ENCODE results near the gene SLC27A6.

Gene SLC27A6

DNA sequence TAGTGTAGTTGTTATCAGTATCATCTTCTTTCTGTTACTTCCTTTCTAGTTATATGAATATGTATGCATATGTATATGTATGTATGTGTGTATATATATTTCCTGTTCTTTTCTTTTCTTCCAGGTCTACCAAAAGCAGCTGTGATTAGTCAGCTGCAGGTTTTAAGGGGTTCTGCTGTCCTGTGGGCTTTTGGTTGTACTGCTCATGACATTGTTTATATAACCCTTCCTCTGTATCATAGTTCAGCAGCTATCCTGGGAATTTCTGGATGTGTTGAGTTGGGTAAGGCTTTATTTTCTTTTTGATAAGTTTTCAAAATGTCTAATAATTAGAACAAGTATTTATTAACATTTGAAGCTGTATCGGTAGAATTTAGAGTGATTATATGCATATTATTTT, 23.2 kb downstream of the SLC27A6 start (continued):
- TF ChIP-seq, protein P1, sequence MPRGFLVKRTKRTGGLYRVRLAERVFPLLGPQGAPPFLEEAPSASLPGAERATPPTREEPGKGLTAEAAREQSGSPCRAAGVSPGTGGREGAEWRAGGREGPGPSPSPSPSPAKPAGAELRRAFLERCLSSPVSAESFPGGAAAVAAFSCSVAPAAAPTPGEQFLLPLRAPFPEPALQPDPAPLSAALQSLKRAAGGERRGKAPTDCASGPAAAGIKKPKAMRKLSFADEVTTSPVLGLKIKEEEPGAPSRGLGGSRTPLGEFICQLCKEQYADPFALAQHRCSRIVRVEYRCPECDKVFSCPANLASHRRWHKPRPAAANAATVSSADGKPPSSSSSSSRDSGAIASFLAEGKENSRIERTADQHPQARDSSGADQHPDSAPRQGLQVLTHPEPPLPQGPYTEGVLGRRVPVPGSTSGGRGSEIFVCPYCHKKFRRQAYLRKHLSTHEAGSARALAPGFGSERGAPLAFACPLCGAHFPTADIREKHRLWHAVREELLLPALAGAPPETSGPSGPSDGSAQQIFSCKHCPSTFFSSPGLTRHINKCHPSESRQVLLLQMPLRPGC (tag by site-specific recombination; IDR thresholded peaks at IDR 0.05) = no peak
- TF ChIP-seq, protein P2, sequence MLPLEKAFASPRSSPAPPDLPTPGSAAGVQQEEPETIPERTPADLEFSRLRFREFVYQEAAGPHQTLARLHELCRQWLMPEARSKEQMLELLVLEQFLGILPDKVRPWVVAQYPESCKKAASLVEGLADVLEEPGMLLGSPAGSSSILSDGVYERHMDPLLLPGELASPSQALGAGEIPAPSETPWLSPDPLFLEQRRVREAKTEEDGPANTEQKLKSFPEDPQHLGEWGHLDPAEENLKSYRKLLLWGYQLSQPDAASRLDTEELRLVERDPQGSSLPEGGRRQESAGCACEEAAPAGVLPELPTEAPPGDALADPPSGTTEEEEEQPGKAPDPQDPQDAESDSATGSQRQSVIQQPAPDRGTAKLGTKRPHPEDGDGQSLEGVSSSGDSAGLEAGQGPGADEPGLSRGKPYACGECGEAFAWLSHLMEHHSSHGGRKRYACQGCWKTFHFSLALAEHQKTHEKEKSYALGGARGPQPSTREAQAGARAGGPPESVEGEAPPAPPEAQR (tag by site-specific recombination; IDR thresholded peaks at IDR 0.05) = no peak
- no peak for TF ChIP-seq ZNF366 (tag by site-specific recombination; conservative IDR thresholded peaks at IDR 0.05)
- no peak for TF ChIP-seq ZNF121 (tag by site-specific recombination; IDR thresholded peaks at IDR 0.05)
- TF ChIP-seq, protein P3, sequence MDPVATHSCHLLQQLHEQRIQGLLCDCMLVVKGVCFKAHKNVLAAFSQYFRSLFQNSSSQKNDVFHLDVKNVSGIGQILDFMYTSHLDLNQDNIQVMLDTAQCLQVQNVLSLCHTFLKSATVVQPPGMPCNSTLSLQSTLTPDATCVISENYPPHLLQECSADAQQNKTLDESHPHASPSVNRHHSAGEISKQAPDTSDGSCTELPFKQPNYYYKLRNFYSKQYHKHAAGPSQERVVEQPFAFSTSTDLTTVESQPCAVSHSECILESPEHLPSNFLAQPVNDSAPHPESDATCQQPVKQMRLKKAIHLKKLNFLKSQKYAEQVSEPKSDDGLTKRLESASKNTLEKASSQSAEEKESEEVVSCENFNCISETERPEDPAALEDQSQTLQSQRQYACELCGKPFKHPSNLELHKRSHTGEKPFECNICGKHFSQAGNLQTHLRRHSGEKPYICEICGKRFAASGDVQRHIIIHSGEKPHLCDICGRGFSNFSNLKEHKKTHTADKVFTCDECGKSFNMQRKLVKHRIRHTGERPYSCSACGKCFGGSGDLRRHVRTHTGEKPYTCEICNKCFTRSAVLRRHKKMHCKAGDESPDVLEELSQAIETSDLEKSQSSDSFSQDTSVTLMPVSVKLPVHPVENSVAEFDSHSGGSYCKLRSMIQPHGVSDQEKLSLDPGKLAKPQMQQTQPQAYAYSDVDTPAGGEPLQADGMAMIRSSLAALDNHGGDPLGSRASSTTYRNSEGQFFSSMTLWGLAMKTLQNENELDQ (tag by site-specific recombination; IDR thresholded peaks at IDR 0.05; ENCODE audit: low read depth) = no peak
- TF ChIP-seq ZNF133 (tag by site-specific recombination; IDR thresholded peaks at IDR 0.05) = no peak

DNA sequence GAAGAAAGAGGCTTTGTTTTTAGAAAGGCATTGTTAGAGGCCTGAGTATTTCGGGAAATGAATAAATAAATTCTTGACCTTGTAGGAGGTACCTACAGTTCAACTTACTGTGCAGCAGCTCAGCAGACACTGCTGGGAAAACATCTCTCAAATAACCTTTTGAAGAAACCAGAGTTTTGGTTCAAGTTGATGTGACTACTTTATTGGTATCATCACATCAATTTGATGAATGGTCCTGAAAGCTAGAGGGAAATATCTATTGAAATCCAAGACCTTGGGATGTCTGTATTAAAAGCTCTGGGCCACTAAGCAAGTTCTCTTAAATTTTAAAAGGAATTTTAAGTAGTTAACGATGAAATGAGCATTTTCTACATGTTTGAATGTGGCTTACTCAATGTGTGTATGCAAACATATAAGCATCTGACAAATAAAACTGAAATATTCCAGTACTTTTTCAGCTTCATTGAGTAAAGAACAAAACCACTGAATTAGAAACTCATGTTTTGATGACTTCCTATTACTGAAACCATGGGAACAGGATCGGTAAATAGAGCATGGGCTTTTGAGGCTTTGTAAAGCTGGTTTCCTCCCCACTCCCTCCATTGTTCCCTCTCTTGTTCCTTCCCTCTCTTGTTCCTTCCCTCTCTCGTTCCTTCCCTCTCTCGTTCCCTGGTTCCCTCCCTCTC, 36.7 kb downstream of the SLC27A6 start:
- no peak for TF ChIP-seq ZNF530 (tag by site-specific recombination; IDR thresholded peaks at IDR 0.05; ENCODE audit: low read depth)
- TF ChIP-seq ZIC2 (tag by site-specific recombination; IDR thresholded peaks at IDR 0.05) = no peak
- TF ChIP-seq ZNF37A (tag by site-specific recombination; IDR thresholded peaks at IDR 0.05) = no peak
- no peak for TF ChIP-seq ZNF214 (tag by site-specific recombination; IDR thresholded peaks at IDR 0.05; ENCODE audit: borderline replicate concordance)
- no peak for TF ChIP-seq ZNF132 (tag by site-specific recombination; IDR thresholded peaks at IDR 0.05; ENCODE audit: borderline replicate concordance)
- TF ChIP-seq ZNF184 (tag by site-specific recombination; IDR thresholded peaks at IDR 0.05) = no peak
- TF ChIP-seq, protein P4, sequence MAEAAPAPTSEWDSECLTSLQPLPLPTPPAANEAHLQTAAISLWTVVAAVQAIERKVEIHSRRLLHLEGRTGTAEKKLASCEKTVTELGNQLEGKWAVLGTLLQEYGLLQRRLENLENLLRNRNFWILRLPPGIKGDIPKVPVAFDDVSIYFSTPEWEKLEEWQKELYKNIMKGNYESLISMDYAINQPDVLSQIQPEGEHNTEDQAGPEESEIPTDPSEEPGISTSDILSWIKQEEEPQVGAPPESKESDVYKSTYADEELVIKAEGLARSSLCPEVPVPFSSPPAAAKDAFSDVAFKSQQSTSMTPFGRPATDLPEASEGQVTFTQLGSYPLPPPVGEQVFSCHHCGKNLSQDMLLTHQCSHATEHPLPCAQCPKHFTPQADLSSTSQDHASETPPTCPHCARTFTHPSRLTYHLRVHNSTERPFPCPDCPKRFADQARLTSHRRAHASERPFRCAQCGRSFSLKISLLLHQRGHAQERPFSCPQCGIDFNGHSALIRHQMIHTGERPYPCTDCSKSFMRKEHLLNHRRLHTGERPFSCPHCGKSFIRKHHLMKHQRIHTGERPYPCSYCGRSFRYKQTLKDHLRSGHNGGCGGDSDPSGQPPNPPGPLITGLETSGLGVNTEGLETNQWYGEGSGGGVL (tag by site-specific recombination; IDR thresholded peaks at IDR 0.05) = no peak
- TF ChIP-seq KLF1 (tag by site-specific recombination; IDR thresholded peaks at IDR 0.05) = no peak
- TF ChIP-seq ZNF701 (tag by site-specific recombination; IDR thresholded peaks at IDR 0.05) = no peak
- TF ChIP-seq ZNF529 (tag by site-specific recombination; IDR thresholded peaks at IDR 0.05; ENCODE audit: insufficient replicate concordance) = no peak
- TF ChIP-seq ZNF624 (tag by site-specific recombination; IDR thresholded peaks at IDR 0.05) = no peak
- TF ChIP-seq, protein P5, sequence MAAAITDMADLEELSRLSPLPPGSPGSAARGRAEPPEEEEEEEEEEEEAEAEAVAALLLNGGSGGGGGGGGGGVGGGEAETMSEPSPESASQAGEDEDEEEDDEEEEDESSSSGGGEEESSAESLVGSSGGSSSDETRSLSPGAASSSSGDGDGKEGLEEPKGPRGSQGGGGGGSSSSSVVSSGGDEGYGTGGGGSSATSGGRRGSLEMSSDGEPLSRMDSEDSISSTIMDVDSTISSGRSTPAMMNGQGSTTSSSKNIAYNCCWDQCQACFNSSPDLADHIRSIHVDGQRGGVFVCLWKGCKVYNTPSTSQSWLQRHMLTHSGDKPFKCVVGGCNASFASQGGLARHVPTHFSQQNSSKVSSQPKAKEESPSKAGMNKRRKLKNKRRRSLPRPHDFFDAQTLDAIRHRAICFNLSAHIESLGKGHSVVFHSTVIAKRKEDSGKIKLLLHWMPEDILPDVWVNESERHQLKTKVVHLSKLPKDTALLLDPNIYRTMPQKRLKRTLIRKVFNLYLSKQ (tag by site-specific recombination; IDR thresholded peaks at IDR 0.05; ENCODE audit: borderline replicate concordance) = no peak
- TF ChIP-seq ZEB2 (tag by site-specific recombination; IDR thresholded peaks at IDR 0.05) = no peak
- Histone ChIP-seq H3K36me3 (ENCODE audit: control insufficient read depth in 2 of 2, insufficient read depth in 1 of 2, low read length in 2 of 2) (no peaks in the 10 kb centered on the region), H3K27ac (ENCODE audit: extremely low read depth, low read depth, low read length) (no peak overlapping the region), H3K4me1 (ENCODE audit: control insufficient read depth, insufficient read depth, low read length) (no peaks in the 10 kb centered on the region), H3K4me3 (ENCODE audit: low read depth, low read length) (no peak overlapping the region), H3K9me3 (ENCODE audit: control insufficient read depth, insufficient read depth, low read depth, low read length) (no peaks in the 10 kb centered on the region)
- ChIA-PET CTCF (interaction anchor here (0.8 kb wide), 1 partner anchor 12 kb away, joined by 3 read pairs; no protein-coding TSS in a partner anchor), POLR2A (no interaction called here)

All from HEK293 (cell line).